Heart left ventricle (tissue), 16 donors: ENCODE results near the gene TAGAP. TPM values are rescaled to one million over a fixed set of nuclear protein-coding genes. Genes with fewer than 3 reads are reported as not detected.
"Not testable (repeated sequence)": the region's sequence is repeated elsewhere in the genome, so short reads cannot be mapped to it uniquely, and the experiment has no call there.

Experiments used
- ATAC-seq, 4 donors: fragments of 200-7000 bp; cut with Tn5 transposase; one replicate each; pipeline ENCODE4 v1.9.1; 2020 to 2022; ENCODE audit warnings: moderate library complexity in 4 of 4, mild to moderate bottlenecking in 3 of 4, moderate number of reproducible peaks in 1 of 4
- DNase-seq, 5 donors: peaks; one replicate each; pipeline ENCODE4 v3.0.0-alpha.2; 2020
- H3K27ac ChIP-seq, 12 donors: fragments of 200-600 bp; sonication (generic) in 4 of 12; one replicate each; pipeline versions ENCODE4 v1.5.0 to v1.8.0; 2016 to 2022; ENCODE audit warnings: mild to moderate bottlenecking in 2 of 12
- H3K27me3 ChIP-seq, 9 donors: fragments of 200-600 bp; sonication (generic) in 2 of 9; one replicate each; pipeline versions ENCODE4 v1.5.1 to v1.8.0; 2016 to 2022; ENCODE audit warnings: mild to moderate bottlenecking in 3 of 9
- H3K36me3 ChIP-seq, 9 donors: fragments of 200-600 bp; sonication (generic) in 2 of 9; one replicate each; pipeline versions ENCODE4 v1.5.0 to v1.8.0; 2018 to 2022; ENCODE audit warnings: mild to moderate bottlenecking in 2 of 9
- H3K4me1 ChIP-seq, 12 donors: fragments of 200-600 bp; sonication (generic) in 4 of 12; one replicate each; pipeline versions ENCODE4 v1.5.0 to v1.8.0; 2016 to 2022; ENCODE audit warnings: mild to moderate bottlenecking in 3 of 12
- H3K4me3 ChIP-seq, 12 donors: fragments of 200-600 bp; sonication (generic) in 4 of 12; one replicate each; pipeline versions ENCODE4 v1.5.0 to v1.8.0; 2017 to 2022; ENCODE audit warnings: mild to moderate bottlenecking in 9 of 12, moderate library complexity in 4 of 12
- H3K9me3 ChIP-seq, 12 donors: fragments of 200-600 bp; sonication (generic) in 4 of 12; one replicate each; pipeline versions ENCODE4 v1.5.0 to v1.8.0; 2016 to 2022; ENCODE audit warnings: mild to moderate bottlenecking in 1 of 12
- POLR2A ChIP-seq, 2 donors: fragments of 450-650 bp; IDR thresholded peaks; one replicate each; pipeline ENCODE4 v1.6.1; 2017; ENCODE audit warnings: antibody characterized with exemption in 2 of 2, mild to moderate bottlenecking in 2 of 2, moderate library complexity in 2 of 2
- WGBS, 4 donors: extraction: QIAGEN DNeasy Blood & Tissue Kit in 2 of 4; methylation state at CpG; one replicate each; pipeline versions ENCODE4 v1.1.5 to v1.1.7; 2013 to 2018; 5-methylcytosine and 5-hydroxymethylcytosine counted together
- intact Hi-C, 10 donors: fragments of 100-400 bp; cut with DNase I; formaldehyde crosslinking; loops; one replicate each; pipeline versions ENCODE4 v1.11.1 to v1.14.2; 2022
- polyA plus RNA-seq, 2 donors: library from polyadenylated mRNA; stranded (reverse); fragments of 200-250 nt; gene quantifications; one replicate each; pipeline ENCODE4 v1.2.3, GENCODE V29; 2013
- total RNA-seq, 9 donors: library from RNA; depleted of rRNA in 2 of 9; stranded (reverse); fragments of >200 nt in 2 of 9; fragmentation: NEBNext Ultra II Directional in 3 of 9; extraction: Animal tissue kit (Norgen Biotek cat#: 25700) in 3 of 9; gene quantifications; one replicate each; pipeline versions ENCODE4 v1.1.0 to v1.2.4, GENCODE V29; 2016 to 2023
- TF ChIP-seq, protein P1 (sequence below), 12 donors: fragments of 200-600 bp; sonication (generic) in 4 of 12; IDR thresholded peaks; one replicate each; pipeline versions ENCODE4 v1.5.0 to v1.8.0; 2018 to 2022; ENCODE audit warnings: antibody characterized with exemption in 12 of 12, mild to moderate bottlenecking in 5 of 12
- donor health status: ischemic (EF 13 %, LVEDD 7.1; RV severe dilation, severe dysfunction).
- donor health status: healthy with polysubstance abuse.
- donor health status: DM: no; HTN: yes; CAD: no.
- donor health status: DM: no; HTN: no; CAD: no.
- donor health status: ischemic (EF 25% LVEDD 6.9; RV normal size, moderate dysfunction).
- donor health status: ischemic (EF 25% LVEDD 5.7; RV mildly dilated, moderate dysfunction).
- donor health status: healthy.
- donor health status: DM: yes; HTN: yes; CAD: no.
- donor health status: ischemic (EF 35%, LVEDD 5.7; RV mildly dilated, moderate dysfunction).
- donor health status: nonischemic (EF 11% LVEDD 7.7; RV severe dilation, severe dysfunction).
- donor health status: DM: yes; HTN: yes; CAD: no.
- donor health status: PGD.
- donor health status: ischemic (EF 29% LVEDD 5.4; RV normal size, mild dysfunction).
- donor health status: nonischemic (EF 23%, LVEDD 6.1; RV moderate dilation, normal function).

The TAGAP gene
- total and polyA plus RNA-seq, 11 donors = 0.23 to 9.3 (median 1.3) TPM

GRCh38 chr6:159014406-159014805, 30.4 kb downstream of the TAGAP start:
- no peak for ATAC-seq
- TF ChIP-seq POLR2A (IDR thresholded peaks at IDR 0.05) = no peak
- TF ChIP-seq, protein P1, sequence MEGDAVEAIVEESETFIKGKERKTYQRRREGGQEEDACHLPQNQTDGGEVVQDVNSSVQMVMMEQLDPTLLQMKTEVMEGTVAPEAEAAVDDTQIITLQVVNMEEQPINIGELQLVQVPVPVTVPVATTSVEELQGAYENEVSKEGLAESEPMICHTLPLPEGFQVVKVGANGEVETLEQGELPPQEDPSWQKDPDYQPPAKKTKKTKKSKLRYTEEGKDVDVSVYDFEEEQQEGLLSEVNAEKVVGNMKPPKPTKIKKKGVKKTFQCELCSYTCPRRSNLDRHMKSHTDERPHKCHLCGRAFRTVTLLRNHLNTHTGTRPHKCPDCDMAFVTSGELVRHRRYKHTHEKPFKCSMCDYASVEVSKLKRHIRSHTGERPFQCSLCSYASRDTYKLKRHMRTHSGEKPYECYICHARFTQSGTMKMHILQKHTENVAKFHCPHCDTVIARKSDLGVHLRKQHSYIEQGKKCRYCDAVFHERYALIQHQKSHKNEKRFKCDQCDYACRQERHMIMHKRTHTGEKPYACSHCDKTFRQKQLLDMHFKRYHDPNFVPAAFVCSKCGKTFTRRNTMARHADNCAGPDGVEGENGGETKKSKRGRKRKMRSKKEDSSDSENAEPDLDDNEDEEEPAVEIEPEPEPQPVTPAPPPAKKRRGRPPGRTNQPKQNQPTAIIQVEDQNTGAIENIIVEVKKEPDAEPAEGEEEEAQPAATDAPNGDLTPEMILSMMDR (IDR thresholded peaks at IDR 0.05) = no peak
- intact Hi-C loops = loop anchor here in 3 of 10 donors (10.0 kb wide), 2 partner anchors 90 to 120 kb away; no protein-coding TSS in a partner anchor

GRCh38 chr6:159013229-159013628, 31.6 kb downstream of the TAGAP start:
- Histone ChIP-seq H3K36me3 (no peaks in the 10 kb centered on the region), H3K27me3 (no peaks in the 10 kb centered on the region), H3K4me1 (peaks cover 0 to 18% (median 0%) of the 10 kb centered on the region in 12 donors), H3K4me3 (no peak overlapping the region), H3K27ac (no peak overlapping the region), H3K9me3 (peaks cover 0 to 7% (median 2%) of the 10 kb centered on the region in 12 donors)
- 89 to 97% (median 92%) methylated on average over 5 of the region's 5 CpGs for WGBS, 4 donors
- DNase-seq = no peak
- no peak for TF ChIP-seq POLR2A (IDR thresholded peaks at IDR 0.05)
- TF ChIP-seq, protein P1 (IDR thresholded peaks at IDR 0.05) = no peak
- intact Hi-C loops = loop anchor here in 3 of 10 donors (10.0 kb wide), 2 partner anchors 92 to 122 kb away; no protein-coding TSS in a partner anchor
- no peak for ATAC-seq

More at GRCh38 chr6:159014406-159014805, 30.4 kb downstream of the TAGAP start:
- no peak for DNase-seq
- Histone ChIP-seq H3K36me3 (no peaks in the 10 kb centered on the region), H3K4me3 (no peak overlapping the region), H3K27me3 (no peaks in the 10 kb centered on the region), H3K27ac (no peak overlapping the region), H3K4me1 (peaks cover 0 to 10% (median 0%) of the 10 kb centered on the region in 12 donors), H3K9me3 (peaks cover 0 to 7% (median 2%) of the 10 kb centered on the region in 12 donors)

- no peaks in the 10 kb centered on the region for H3K36me3 ChIP-seq
- H3K4me1 ChIP-seq = peaks cover 0 to 18% (median 0%) of the 10 kb centered on the region in 12 donors
- intact Hi-C loops = loop anchor here in 3 of 10 donors (10.0 kb wide), 2 partner anchors 93 to 123 kb away; no protein-coding TSS in a partner anchor
- peaks cover 0 to 7% (median 2%) of the 10 kb centered on the region in 12 donors for H3K9me3 ChIP-seq
- ATAC-seq (no peak), DNase-seq (no peak)
- 81 to 89% (median 84%) methylated on average over 4 of the region's 4 CpGs for WGBS, 4 donors
- no peaks in the 10 kb centered on the region for H3K27me3 ChIP-seq
- no peak overlapping the region for H3K27ac ChIP-seq
- no peak for TF ChIP-seq POLR2A (IDR thresholded peaks at IDR 0.05)
- TF ChIP-seq, protein P1 (IDR thresholded peaks at IDR 0.05) = no peak
- no peak overlapping the region for H3K4me3 ChIP-seq
These were observed 32.6 kb downstream of the TAGAP start for GRCh38 chr6:159012201-159012600.

- WGBS, 4 donors = 60 to 66% (median 64%) methylated on average over 7 of the region's 7 CpGs
These were observed 34.7 kb downstream of the TAGAP start for GRCh38 chr6:159010037-159010612.

More at GRCh38 chr6:159010037-159010612, 34.7 kb downstream of the TAGAP start:
- not testable (repeated sequence) for H3K4me3 ChIP-seq, DNase-seq, H3K36me3 ChIP-seq, H3K27ac ChIP-seq, H3K27me3 ChIP-seq, H3K9me3 ChIP-seq, ATAC-seq
- intact Hi-C loops = loop anchor here in 3 of 10 donors (10.0 kb wide), 2 partner anchors 95 to 125 kb away; no protein-coding TSS in a partner anchor
- peaks cover 0 to 18% (median 0%) of the 10 kb centered on the region in 12 donors for H3K4me1 ChIP-seq
